K562 (cell line): ENCODE results near the gene WBP1. TPM values are rescaled to one million over a fixed set of nuclear protein-coding genes. Genes with fewer than 3 reads are reported as not detected.

ENCODE experiments used
- ESRRB ChIP-seq: fragments of 250-450 bp; sonication (Bioruptor Pico); IDR thresholded peaks from 2 replicates; pipeline ENCODE4 v1.5.0; 2020; ENCODE audit warnings: mild to moderate bottlenecking, moderate library complexity, borderline replicate concordance
- GTF3C2 ChIP-seq: IDR thresholded peaks from 3 replicates; pipeline ENCODE4 v1.6.1; 2011; ENCODE audit warnings: borderline replicate concordance, mild to moderate bottlenecking, moderate library complexity; ENCODE audit not compliant: insufficient read length; ENCODE audit errors: extremely low read depth
- HDAC8 ChIP-seq: fragments of 450-650 bp; IDR thresholded peaks from 2 replicates; pipeline ENCODE4 v1.6.1; 2016; ENCODE audit warnings: mild to moderate bottlenecking, missing genetic modification characterization, moderate library complexity, missing compliant biosample characterization
- MTA1 ChIP-seq: fragments of 450-650 bp; IDR thresholded peaks from 2 replicates; pipeline ENCODE4 v1.6.1; 2017; ENCODE audit warnings: borderline replicate concordance
- NR1H2 ChIP-seq: sonication (generic); formaldehyde crosslinking; IDR thresholded peaks from 2 replicates; pipeline ENCODE4 v1.4.0; 2020; ENCODE audit warnings: mild to moderate bottlenecking, missing genetic modification reagents
- NR4A1 ChIP-seq, 2 experiments: fragments of 250-450 bp in 1 of 2; fragments of 450-650 bp in 1 of 2; sonication (Bioruptor Pico) in 1 of 2; IDR thresholded peaks; 2 replicates each; pipeline versions ENCODE4 v1.4.0 to v1.6.1; 2016 to 2020; ENCODE audit warnings: mild to moderate bottlenecking in 2 of 2, missing compliant biosample characterization in 1 of 2, missing genetic modification characterization in 1 of 2, moderate library complexity in 1 of 2
- RCOR1 ChIP-seq, 2 experiments: IDR thresholded peaks; 2 replicates each; pipeline ENCODE4 v1.6.1; 2012; ENCODE audit warnings: low read depth in 2 of 2, low read length in 2 of 2, borderline replicate concordance in 1 of 2, improper control_type of control experiment in 1 of 2
- polyA plus RNA-seq, 8 experiments: library from polyadenylated mRNA; depleted of rRNA in 4 of 8; stranded (reverse) in 5 of 8; unstranded in 3 of 8; fragments of >200 nt; fragmentation: Nextera tagmentation in 2 of 8; fragmentation: Illumina TruSeq in 1 of 8; extraction: Ambion mirVana in 2 of 8; extraction: Trizol in 1 of 8; gene quantifications; 2 replicates each; pipeline versions ENCODE4 v1.2.1 to v1.2.3, GENCODE V29; 2011 to 2014; ENCODE audit warnings: inconsistent platforms in 1 of 8, missing spikeins in 1 of 8
- total RNA-seq, 7 experiments: library from RNA; depleted of rRNA in 6 of 7; stranded (reverse); fragments of >200 nt in 6 of 7; fragmentation: Illumina TruSeq in 2 of 7; extraction: Trizol in 2 of 7; gene quantifications; 2 replicates each; pipeline versions ENCODE4 v1.2.1 to v1.2.3, GENCODE V29; 2011 to 2021; ENCODE audit warnings: low replicate concordance in 1 of 7

Gene WBP1
- total and polyA plus RNA-seq, 9 of the 15 experiments (the other 6 are each of a cell fraction or from before 2014, with no cell fraction given) = 1.9 to 27.7 (median 14.2) TPM

GRCh38 chr2:74425523-74425922, 32.7 kb upstream of the WBP1 start (continued):
- TF ChIP-seq MTA1 (no peak), NR4A1 (CRISPR knock-in tag; IDR thresholded peaks at IDR 0.05) (no peak), NR4A1 (tag; IDR thresholded peaks at IDR 0.05) (no peak), HDAC8 (tag) (no peak), GTF3C2 (no peak), RCOR1 (IDR thresholded peaks at IDR 0.05; ENCODE audit: borderline replicate concordance in 1 of 2, low read depth in 2 of 2, low read length in 2 of 2) (no peak), ESRRB (no peak), NR1H2 (CRISPR knock-in tag) (no peak)
